HCEC 1CT (cell line): ENCODE results near the gene ZNF787.
A peak's percentile ranks its signal among the peaks of the same experiment; 100 is the strongest.
"Not testable (repeated sequence)": the region's sequence is repeated elsewhere in the genome, so short reads cannot be mapped to it uniquely, and the experiment has no call there.

ENCODE experiments used
- DNase-seq: peaks from one replicate; pipeline ENCODE4 v3.0.0-alpha.2; 2017

Gene ZNF787

DNA sequence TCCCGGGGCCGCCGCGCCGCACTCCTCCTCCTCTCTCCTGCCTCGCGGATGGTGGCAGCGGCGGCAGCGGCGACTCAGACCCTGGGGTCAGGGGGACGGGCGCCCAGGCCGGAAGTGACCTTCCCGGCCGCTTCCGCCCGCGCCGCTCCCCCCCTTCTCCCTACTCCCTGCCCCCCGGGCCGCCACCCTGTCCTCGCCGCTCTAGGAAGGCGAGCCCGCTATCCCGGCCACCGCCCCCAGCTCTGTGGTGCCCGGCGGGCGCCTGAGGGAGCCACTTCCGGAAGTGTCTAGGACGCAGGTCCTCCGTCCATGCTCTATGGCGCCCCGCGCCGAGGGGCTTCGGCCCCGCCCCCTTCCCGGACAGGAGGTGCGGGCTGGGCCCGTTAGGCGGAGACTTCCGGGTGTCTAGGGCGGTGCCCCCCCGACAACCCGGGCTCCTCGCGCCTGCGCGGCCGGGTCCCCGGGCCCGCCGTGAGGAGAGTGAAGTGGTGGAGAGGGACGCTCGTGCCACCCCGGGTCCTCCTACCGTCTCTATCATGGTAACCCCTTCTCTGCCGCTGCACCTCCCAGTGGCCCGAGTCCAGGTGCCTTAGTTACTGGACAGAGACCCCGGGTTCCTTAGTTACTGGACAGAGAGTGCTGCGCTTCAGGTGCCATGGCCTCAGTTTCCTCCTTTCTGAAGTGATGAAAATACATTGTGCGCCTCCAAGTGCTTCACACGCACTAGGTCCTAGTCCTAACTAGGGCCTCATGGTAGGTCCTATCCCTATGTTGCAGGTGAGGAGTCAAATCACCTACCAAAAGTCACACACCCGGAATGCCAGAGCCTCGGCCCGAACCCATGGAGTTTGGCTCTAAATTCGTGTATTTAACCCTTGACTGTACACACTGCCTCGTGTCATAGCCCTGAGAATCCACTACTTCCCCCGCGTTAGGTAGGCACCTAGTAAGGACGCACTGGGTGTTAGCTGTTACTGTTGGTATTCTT is at the start of gene ZNF787:
Gene ZNF787, minus strand, starts transcription at position 116 of the 988 bp plus-strand sequence. CDS start 18,078 bp downstream, outside the sequence.
- peak; percentile 94 for DNase-seq

DNA sequence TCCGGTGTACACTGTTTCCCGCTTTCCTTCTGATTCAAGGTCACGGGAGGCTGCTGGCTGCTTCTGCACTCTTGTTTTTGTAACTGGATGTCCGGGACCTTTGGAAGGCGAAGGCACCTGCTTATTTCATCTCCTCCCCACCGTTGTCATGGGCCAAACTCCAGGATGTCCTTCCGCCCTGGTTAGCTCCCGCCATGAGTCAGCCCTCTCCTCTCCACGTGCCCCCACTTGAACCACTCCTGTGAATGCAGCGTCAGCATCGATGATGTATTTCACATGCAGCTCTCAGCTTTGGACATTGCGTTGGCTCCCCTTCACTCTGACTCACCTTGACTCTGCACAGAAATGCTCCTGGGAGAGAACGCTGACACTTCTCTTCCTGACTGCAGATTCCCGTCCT is 49.2 kb upstream of the ZNF787 start:
- no peak for DNase-seq

DNA sequence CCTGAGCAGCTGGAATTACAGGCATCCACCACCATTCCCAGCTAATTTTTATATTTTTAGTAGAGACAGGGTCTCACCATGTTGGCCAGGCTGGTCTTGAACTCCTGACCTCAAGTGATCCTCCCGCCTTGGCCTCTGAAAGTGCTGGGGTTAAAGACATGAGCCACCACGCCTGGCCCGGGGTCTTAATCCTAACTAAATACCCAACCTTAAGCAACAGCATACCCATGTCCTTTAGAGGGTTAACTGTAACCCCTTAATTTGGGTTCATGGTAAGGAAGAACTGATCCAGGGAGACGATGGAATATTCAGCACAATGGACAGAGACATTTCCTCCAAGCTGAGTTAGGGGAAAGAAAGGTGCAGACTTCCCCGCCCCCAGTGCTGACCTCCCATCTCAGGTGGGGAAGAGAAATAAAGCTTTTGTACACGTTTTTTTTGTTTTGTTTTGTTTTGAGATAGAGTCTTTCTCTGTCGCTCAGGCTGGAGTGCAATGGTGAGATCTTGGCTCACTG is 46.0 kb upstream of the ZNF787 start:
- no peak for DNase-seq

DNA sequence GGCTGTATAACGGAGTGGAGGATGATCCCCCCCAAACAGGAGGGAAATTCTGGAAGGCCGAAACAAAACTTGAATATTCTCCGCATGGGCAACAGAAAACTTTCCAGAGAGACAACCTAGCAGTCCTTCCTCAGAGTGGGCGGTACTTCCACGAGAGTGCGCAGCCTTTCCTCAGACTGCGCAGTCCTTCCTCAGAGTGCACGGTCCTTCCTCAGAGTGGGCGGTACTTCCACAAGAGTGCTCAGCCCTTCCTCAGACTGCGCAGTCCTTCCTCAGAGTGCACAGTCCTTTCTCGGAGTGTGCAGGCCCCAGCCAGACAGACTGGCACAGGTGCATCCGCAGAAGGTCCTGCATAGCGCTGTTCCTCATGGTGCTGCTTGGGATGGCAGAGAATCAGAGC is 42.0 kb upstream of the ZNF787 start:
- no peak for DNase-seq

DNA sequence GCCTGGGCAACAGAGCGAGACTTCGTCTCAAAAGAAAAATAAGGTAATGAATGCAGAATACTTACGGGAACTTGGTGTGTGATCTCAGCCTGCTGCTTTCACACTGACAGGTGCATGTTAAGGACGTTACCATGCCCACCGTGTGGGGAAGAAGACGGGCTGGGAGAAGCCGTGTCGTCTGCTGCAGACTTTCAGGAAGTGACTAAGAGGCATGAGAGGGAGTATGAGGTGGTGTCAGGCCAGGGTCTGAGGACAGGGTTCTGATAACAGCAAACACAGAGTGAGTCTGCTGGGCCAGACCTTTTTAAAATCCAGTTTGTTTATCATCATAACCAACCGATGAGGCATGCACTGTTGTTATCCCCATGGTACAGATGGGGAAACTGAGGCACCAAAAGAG is 41.2 kb upstream of the ZNF787 start:
- no peak for DNase-seq

DNA sequence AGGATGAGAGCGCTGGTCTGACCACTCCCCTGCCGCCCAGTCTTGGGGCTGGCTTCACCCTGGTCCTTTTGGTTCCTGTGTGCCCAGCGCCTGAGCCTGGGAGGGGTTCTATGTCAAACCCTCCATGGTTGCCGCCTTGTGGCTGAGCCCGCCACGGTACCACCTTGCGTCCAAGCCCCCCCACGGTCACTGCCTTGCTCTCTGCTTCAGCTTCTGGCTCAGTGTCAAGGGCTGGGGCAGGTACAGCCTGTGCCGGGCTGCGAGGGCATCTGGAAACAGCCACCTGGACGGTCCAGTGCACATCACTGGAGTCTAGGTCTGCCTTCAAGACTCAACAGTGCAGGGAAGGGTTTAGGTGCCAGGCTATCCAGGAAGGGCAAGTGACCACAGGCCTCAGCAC is 40.4 kb upstream of the ZNF787 start:
- DNase-seq = no peak

DNA sequence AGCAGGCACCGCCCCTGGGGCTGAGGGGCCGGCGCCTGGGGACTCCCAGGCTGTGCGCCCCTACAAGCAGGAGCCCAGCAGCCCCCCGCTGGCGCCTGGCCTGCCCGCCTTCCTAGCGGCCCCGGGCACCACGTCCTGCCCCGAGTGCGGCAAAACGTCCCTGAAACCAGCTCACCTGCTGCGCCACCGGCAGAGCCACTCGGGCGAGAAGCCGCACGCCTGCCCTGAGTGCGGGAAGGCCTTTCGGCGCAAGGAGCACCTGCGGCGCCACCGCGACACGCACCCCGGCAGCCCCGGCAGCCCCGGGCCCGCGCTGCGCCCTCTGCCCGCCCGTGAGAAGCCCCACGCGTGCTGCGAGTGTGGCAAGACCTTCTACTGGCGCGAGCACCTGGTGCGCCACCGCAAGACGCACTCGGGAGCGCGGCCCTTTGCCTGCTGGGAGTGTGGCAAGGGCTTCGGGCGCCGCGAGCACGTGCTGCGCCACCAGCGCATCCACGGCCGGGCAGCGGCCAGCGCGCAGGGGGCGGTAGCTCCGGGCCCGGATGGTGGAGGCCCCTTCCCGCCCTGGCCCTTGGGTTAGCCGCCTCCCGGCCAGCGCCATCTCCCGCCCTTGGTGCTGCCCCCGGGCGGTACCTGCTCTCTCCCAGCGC is 38.7 kb upstream of the ZNF787 start:
- no peak for DNase-seq

DNA sequence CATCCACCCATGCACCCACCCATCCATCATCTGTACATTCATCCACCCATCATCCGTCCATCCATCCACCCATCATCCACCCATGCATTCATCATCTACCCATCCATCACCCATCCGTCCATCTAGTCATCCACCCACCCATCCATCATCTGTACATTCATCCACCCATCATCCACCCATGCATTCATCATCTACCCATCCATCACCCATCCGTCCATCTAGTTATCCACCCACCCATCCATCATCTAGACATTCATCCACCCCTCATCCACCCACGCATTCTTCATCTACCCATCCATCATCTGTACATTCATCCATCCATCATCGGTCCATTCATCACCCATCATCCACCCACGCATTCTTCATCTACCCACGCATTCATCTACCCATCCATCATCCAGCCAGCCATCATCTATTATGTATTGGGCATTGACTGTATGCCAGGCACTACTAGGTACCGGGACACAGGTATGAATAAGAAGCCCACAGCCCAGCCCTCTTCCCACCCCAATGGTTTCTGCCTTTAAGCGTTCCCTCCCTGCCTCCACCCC is 38.0 kb upstream of the ZNF787 start:
- DNase-seq = no peak

DNA sequence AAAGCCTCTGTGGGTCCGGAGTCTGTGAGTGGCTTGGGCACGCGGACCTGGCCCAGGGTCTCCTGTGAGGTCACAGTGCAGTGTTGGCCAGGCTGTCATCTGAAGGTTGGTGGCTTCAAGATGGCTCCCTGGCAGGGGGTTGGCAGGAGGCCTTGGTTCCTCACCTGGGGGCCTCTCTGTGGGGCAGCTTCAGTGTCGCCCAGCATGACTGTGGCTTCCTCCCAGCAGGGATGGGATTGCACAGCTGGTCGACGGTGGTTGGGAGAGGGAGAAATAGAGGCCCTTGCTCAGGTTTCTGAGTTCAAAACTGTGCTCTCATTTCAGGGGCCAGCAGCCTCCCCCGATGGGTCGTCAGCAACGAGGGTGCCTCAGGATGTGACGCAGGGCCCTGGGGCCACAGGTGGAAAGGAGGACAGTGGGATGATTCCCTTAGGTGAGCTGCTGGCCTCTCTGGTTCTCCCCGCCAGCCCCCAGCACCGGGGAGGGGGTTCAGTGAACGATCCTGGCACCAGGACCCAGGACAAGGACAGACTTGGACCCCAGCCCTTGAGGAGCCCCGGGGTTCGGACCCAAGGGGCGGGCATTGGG is 37.2 kb upstream of the ZNF787 start:
- no peak for DNase-seq

DNA sequence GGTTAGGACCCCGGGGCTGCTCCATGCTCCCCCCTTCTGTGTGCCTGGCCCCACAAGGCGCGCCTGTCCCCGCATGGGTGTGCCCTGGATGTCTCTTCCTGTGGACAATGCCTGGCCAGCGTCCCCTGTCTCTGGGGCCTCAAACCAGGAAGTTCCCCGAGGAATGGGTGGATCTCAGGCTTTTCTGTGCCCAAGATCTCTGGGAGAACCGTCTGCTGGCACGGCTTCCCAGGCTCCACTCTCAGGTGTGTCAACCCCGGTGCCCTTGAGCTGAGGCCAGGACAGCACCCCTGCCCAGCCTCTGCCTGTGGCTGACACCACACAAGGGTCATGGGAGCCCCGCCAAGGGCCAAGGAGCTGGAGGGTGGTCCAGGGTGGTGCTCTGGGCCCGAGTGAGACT is 35.7 kb upstream of the ZNF787 start:
- no peak for DNase-seq

DNA sequence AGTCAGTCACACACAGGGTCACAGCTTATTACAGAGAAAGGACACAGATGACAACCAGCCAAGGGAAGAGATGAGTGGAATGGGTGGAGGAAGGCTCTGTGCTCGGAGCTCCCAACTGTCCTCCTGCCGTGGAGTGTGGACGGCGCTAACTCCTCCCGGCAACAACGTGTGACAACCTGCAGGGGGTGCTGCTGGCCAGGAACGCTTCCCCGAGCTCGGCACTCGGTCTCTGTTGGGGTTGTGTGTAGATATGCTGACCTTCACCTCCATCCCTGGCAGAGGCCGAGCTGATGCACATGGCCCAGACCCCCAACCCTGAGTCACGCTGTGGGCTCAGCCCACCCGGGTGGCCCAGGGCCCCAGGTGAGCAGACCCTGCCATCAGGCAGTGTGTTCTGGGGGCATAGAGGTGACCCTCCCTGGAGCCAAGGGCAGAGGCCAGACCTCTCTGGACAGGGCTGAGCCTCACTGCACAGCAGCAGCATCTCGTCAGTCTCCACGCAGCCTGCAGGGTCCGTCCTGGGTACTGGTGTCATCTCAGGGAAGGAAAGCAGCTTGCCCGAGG is 34.1 kb upstream of the ZNF787 start:
- no peak for DNase-seq

DNA sequence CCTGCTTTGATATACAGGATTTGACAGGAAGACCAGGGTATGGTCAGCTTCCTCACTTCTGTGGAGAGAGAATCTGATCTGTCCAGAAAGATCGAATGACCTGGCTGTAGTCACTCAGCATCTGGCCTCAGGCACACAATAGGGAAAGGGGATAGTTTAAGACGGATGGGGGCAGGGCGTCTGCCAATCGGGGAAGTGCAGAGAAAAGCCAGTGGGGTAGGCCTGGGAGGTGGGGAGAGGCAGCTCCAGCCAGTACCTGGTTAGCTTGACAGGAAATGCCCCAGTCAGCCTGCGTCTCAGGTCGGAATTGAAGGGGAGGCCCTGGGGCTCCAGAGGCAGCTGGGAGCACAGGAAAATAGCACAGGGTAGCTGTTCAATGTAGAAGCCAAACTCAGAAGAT is 32.4 kb upstream of the ZNF787 start:
- no peak for DNase-seq

DNA sequence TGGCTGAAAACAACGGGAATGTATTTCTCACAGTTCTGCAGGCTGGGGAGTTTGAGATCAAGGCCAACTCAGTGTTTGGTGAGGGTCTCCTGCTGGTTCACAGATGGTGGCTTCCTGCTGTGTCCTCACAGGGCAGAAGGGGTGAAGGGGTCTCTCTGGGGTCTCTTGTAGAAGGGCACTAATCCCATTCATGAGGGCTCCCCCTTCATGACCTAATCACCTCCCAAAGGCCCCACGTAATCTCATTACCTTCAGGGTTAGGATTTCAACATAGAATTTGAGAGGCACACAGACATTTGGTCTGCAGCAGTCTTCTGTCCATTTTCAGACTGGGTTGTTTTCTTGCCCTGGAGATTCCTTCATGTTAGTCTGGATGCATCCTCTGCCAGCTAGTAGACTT is 31.5 kb upstream of the ZNF787 start:
- no peak for DNase-seq

DNA sequence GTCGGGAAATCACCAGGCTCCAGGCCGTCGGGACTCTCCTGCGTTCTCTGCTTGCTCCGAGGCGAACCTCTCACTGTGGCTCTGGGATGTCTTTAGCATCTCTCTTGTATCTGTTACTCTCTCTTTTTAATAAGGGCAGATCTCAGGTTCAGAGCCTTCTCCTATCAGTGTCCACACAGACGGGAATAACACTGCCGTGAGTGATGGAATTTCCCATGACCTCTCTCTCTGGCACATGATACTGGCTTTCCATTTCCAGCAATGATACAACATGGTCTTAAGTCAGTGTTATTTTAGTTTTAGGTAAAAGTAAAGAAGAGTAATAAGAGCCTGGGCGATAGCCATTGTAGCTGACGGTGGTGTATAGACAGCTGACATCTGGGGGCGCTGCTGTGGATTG is 29.3 kb upstream of the ZNF787 start:
- no peak for DNase-seq

DNA sequence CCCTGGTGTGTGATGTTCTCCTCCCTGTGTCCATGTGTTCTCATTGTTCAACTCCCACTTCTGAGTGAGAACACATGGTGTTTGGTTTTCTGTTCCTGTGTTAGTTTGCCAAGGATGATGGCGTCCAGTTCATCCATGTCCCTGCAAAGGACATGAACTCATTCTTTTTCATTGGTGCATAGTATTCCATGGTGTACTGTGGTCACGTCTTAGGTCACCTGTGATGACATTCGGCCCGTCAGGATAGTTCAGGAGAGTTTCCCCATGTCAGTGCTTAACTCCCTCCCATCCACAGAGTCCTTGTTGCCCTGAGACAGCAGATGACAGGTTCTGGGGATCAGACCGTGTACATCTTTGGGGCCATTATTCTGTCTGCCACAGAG is 28.6 kb upstream of the ZNF787 start:
- DNase-seq = no peak

DNA sequence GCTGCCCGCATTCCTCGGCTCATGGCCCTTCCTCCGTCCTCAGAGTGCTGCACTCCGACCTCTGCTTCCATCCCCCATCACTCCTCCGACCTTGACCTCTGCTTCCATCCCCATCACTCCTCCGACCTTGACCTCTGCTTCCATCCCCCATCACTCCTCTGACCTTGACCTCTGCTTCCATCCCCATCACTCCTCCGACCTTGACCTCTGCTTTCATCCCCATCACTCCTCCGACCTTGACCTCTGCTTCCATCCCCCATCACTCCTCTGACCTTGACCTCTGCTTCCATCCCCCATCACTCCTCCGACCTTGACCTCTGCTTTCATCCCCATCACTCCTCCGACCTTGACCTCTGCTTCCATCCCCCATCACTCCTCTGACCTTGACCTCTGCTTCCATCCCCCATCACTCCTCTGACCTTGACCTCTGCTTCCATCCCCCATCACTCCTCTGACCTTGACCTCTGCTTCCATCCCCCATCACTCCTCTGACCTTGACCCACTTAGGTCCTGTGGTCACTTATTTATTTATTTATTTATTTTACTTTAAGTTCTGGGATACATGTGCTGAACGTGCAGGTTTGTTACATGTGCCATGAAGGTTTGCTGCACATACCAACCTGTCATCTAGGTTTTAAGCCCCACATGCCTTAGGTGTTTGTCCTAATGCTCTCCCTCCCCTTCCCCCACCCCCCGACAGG is 28.0 kb upstream of the ZNF787 start:
- not testable (repeated sequence) for DNase-seq

DNA sequence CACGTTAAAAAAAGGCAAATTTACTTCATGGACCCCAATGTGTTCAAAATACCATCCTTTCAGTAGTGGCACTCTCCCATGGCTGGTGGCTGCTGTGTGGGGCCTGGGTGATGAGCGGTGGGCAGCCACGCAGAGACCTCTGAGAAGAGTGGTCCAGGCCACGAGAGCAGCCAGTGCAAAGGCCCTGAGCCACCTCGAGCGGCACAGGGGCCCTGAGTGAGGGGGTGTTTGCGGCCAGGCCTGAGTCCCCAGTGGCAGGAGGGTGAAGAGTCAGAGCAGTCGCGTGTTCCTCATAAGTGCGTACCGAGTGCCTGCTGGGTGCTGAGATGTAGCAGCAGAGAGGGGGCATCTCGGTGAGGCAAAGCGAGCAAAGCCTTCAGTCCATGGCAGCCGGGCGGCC is 27.0 kb upstream of the ZNF787 start:
- DNase-seq = no peak

DNA sequence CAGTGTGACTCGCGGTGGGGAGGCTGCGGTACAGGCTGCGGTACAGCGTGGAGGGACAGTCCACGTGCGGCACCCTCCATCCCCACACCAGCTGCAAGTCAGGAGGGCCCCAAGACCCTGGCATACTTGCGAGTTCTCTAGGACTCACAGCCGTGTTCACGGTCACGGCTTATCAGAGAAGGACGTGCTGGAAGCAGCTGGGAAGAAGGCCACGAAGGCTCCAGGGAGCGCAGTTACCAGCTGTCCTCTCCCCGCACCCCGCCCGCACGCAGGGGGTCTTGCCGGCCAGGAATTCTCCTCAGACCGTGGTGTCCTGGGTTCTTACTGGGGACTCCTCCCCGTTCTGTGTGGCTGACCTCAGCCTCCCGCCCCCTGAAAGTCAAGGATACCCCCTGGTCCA is 26.2 kb upstream of the ZNF787 start:
- no peak for DNase-seq

DNA sequence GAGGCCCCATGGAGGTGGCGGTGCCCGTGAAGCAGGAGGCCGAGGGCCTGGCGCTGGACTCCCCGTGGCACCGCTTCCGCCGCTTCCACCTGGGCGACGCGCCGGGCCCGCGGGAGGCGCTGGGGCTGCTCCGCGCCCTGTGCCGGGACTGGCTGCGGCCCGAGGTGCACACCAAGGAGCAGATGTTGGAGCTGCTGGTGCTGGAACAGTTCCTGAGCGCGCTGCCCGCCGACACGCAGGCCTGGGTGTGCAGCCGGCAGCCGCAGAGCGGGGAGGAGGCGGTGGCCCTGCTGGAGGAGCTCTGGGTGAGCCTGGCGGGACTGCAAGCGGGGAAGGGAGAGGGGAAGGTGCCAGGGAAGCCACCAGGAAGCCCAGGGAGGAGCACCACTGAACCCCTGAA is 25.8 kb upstream of the ZNF787 start:
- DNase-seq = no peak

DNA sequence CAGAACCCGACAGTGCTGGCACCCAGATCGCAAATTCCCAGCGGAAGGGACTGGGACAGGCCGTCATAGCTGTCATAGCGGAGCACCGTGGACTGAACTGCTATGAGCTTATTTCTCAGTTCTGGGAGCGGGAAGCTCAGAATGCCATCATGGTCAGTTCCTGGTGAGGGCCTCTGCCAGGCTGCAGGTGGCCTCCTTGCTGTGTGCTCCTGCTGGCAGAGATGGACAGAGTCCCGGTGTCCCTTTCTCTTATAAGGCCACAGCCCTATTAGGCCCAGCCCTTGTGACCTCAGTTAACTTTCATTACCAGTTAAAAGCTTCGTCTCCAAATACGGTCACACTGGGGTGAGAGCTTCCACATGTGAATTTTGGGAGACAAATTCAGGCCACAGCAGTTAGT is 24.6 kb upstream of the ZNF787 start:
- no peak for DNase-seq

DNA sequence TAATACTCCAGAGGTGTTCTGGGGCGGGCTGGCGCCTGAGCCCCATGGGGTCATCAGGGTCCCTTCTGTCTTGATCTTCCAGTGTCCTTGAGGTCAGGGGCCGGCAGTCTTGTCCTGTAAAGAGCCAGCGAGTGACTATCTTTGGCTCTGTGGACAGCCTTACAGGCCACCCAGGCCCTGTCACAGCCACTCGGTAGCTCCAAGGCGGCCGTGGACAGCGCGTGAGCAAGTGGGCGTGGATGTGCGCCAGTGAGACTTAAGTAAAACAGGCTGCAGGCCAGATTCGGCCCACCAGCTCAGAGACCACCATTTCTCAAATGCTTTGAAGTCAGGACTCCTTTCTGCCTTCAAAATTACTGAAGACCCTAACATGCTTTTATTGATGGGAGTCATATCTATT is 23.7 kb upstream of the ZNF787 start:
- no peak for DNase-seq

DNA sequence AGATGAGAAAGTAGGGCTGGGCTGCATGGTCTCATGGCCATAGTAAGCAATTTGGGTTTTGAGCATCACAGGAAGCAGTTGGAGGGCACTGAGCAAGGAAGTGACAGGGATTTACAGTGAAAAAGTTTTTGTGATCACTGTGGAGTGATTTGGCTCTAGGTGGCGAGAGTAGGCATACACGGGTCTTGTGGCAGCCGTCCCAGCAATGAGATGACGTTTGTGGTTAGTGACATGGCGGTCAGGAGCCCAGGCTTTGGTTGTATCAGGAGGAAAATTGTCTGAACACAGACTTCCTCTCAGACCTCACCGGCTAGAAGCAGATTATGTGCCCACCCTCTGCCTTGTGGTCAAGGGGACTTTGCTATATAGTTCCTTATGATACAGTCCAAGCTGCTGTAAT is 23.3 kb upstream of the ZNF787 start:
- no peak for DNase-seq
